GM23338 (cell line): Measurements from ENCODE around the gene UBE2I. TPM values are rescaled to one million over a fixed set of nuclear protein-coding genes. Genes with fewer than 3 reads are reported as not detected.

ENCODE experiments used
- ATAC-seq: fragments of 200-7000 bp; cut with Tn5 transposase; 3 replicates; pipeline ENCODE4 v1.9.1; 2020
- DNase-seq: peaks from one replicate; pipeline ENCODE4 v3.0.0-alpha.2; 2015; ENCODE audit warnings: low spot score
- H2AFZ ChIP-seq: fragments of 200-600 bp; sonication (generic); 2 replicates; pipeline ENCODE4 v1.8.0; 2016; ENCODE audit warnings: antibody characterized with exemption, mild to moderate bottlenecking, moderate library complexity
- H3F3A ChIP-seq: fragments of 200-600 bp; sonication (generic); replicated peaks from 2 replicates; pipeline ENCODE4 v1.8.0; 2017; ENCODE audit warnings: antibody characterized with exemption, mixed run types, low read depth
- H3K27ac ChIP-seq: fragments of 200-600 bp; sonication (generic); 2 replicates; pipeline ENCODE4 v1.6.1; 2016; ENCODE audit warnings: low read depth
- H3K27me3 ChIP-seq: fragments of 200-600 bp; sonication (generic); 2 replicates; pipeline ENCODE4 v1.8.0; 2016; ENCODE audit warnings: mild to moderate bottlenecking, mixed run types, moderate library complexity; ENCODE audit not compliant: insufficient read depth
- H3K36me3 ChIP-seq: fragments of 200-600 bp; sonication (generic); 2 replicates; pipeline ENCODE4 v1.8.0; 2016; ENCODE audit warnings: mild to moderate bottlenecking; ENCODE audit not compliant: insufficient read depth
- H3K4me1 ChIP-seq: fragments of 200-600 bp; sonication (generic); 2 replicates; pipeline ENCODE4 v1.8.0; 2016; ENCODE audit warnings: mild to moderate bottlenecking, moderate library complexity; ENCODE audit not compliant: insufficient read depth
- H3K4me2 ChIP-seq: fragments of 200-600 bp; sonication (generic); 2 replicates; pipeline ENCODE4 v1.7.1; 2017; ENCODE audit warnings: mixed run types
- H3K4me3 ChIP-seq: fragments of 200-600 bp; sonication (generic); 2 replicates; pipeline ENCODE4 v1.6.1; 2016; ENCODE audit warnings: mixed run types
- H3K79me2 ChIP-seq: fragments of 200-600 bp; sonication (generic); replicated peaks from 2 replicates; pipeline ENCODE4 v1.8.0; 2017; ENCODE audit warnings: mild to moderate bottlenecking; ENCODE audit not compliant: insufficient read depth
- H3K9me2 ChIP-seq: fragments of 200-600 bp; sonication (generic); 2 replicates; pipeline ENCODE4 v1.8.0; 2017; ENCODE audit not compliant: insufficient read depth
- H4K20me1 ChIP-seq: fragments of 200-600 bp; sonication (generic); replicated peaks from 2 replicates; pipeline ENCODE4 v1.8.0; 2017; ENCODE audit warnings: mild to moderate bottlenecking; ENCODE audit not compliant: insufficient read depth
- H3K27ac Mint-ChIP-seq: 2 replicates; pipeline ENCODE4 v1.8.0; 2020; ENCODE audit warnings: inconsistent platforms, mild to moderate bottlenecking, moderate library complexity, mixed read lengths
- H3K27me3 Mint-ChIP-seq: 3 replicates; pipeline ENCODE4 v1.8.0; 2022; ENCODE audit warnings: low read depth, mild to moderate bottlenecking, moderate library complexity, mixed read lengths, inconsistent platforms; ENCODE audit not compliant: insufficient read depth, poor library complexity
- H3K36me3 Mint-ChIP-seq: 3 replicates; pipeline ENCODE4 v1.8.0; 2021; ENCODE audit warnings: low read depth, mild to moderate bottlenecking, inconsistent platforms, moderate library complexity, mixed read lengths
- H3K4me1 Mint-ChIP-seq: 3 replicates; pipeline ENCODE4 v1.8.0; 2020; ENCODE audit warnings: mild to moderate bottlenecking, inconsistent platforms, mixed read lengths
- H3K4me3 Mint-ChIP-seq: 3 replicates; pipeline ENCODE4 v1.8.0; 2021; ENCODE audit warnings: moderate library complexity, mild to moderate bottlenecking, inconsistent platforms, mixed read lengths
- H3K9me3 Mint-ChIP-seq: 3 replicates; pipeline ENCODE4 v1.8.0; 2020; ENCODE audit warnings: moderate library complexity, mild to moderate bottlenecking, inconsistent platforms, mixed read lengths
- CREB1 ChIP-seq: fragments of 250-450 bp; sonication (Bioruptor Pico); IDR thresholded peaks from 2 replicates; pipeline ENCODE4 v1.5.0; 2020; ENCODE audit warnings: low read depth, mild to moderate bottlenecking, moderate library complexity
- CTCF ChIP-seq, 2 experiments: fragments of 200-600 bp in 1 of 2; sonication (generic) in 1 of 2; conservative IDR thresholded peaks; 2 replicates each; pipeline versions ENCODE4 v1.5.1 to v1.6.1; 2016 to 2017; ENCODE audit warnings: antibody characterized with exemption in 2 of 2, low read depth in 2 of 2, mild to moderate bottlenecking in 2 of 2, moderate library complexity in 1 of 2
- ETS1 ChIP-seq: IDR thresholded peaks from 2 replicates; pipeline ENCODE4 v1.6.1; 2016; ENCODE audit warnings: antibody characterized with exemption
- EZH2 ChIP-seq: fragments of 200-600 bp; sonication (generic); IDR thresholded peaks from one replicate; pipeline ENCODE4 v1.8.0; 2017; ENCODE audit warnings: antibody characterized with exemption, mild to moderate bottlenecking, low read depth; ENCODE audit not compliant: unreplicated experiment
- EZH2phosphoT487 ChIP-seq: fragments of 200-600 bp; sonication (generic); IDR thresholded peaks from one replicate; pipeline ENCODE4 v1.8.1; 2018; ENCODE audit warnings: antibody characterized with exemption; ENCODE audit not compliant: unreplicated experiment
- JUNB ChIP-seq: IDR thresholded peaks from one replicate; pipeline ENCODE4 v1.6.1; 2016; ENCODE audit warnings: antibody characterized with exemption; ENCODE audit not compliant: unreplicated experiment
- NANOG ChIP-seq: IDR thresholded peaks from 2 replicates; pipeline ENCODE4 v1.6.1; 2016; ENCODE audit warnings: antibody characterized with exemption, borderline replicate concordance
- POLR2AphosphoS5 ChIP-seq: IDR thresholded peaks from 2 replicates; pipeline ENCODE4 v1.6.1; 2016; ENCODE audit warnings: antibody characterized with exemption, low read depth
- REST ChIP-seq: IDR thresholded peaks from one replicate; pipeline ENCODE4 v1.6.1; 2018; ENCODE audit warnings: antibody characterized with exemption; ENCODE audit not compliant: unreplicated experiment
- STAT1 ChIP-seq: IDR thresholded peaks from one replicate; pipeline ENCODE4 v1.6.1; 2016; ENCODE audit warnings: antibody characterized with exemption; ENCODE audit not compliant: unreplicated experiment
- ZNF114 ChIP-seq: fragments of 250-450 bp; sonication (Bioruptor Pico); IDR thresholded peaks from 2 replicates; pipeline ENCODE4 v1.5.0; 2020; ENCODE audit warnings: mild to moderate bottlenecking, moderate library complexity
- polyA plus RNA-seq: library from polyadenylated mRNA; unstranded; fragments of >200 nt; fragmentation: Nextera tagmentation; extraction: Ambion mirVana; gene quantifications from 2 replicates; pipeline ENCODE4 v1.2.1, GENCODE V29; 2016
- total RNA-seq: library from RNA; depleted of rRNA; stranded (reverse); fragments of >200 nt; shearing (Covaris generic); gene quantifications from 2 replicates; pipeline ENCODE4 v1.2.3, GENCODE V29; 2014

Gene UBE2I
- total and polyA plus RNA-seq, 2 experiments from 2014 or later = 116 to 220 TPM

- Histone ChIP-seq H3F3A (no peaks in the 10 kb centered on the region), H3K79me2 (no peaks in the 10 kb centered on the region), H4K20me1 (no peaks in the 10 kb centered on the region; the same call in 1 of the 2 replicates), H3K4me1 (no peaks in the 10 kb centered on the region; the same call in 1 of the 2 replicates), H3K9me2 (no peaks in the 10 kb centered on the region), H2AFZ (no peak overlapping the region), H3K27ac (no peak overlapping the region), H3K4me3 (peak overlapping the region; percentile 51), H3K36me3 (no peaks in the 10 kb centered on the region), H3K4me2 (peak overlapping the region; percentile 88), H3K27me3 (no peaks in the 10 kb centered on the region)
- TF ChIP-seq STAT1 = no peak
- 0 out of 2 replicates have a peak, but pooled peaks have one; percentile 33 for TF ChIP-seq POLR2AphosphoS5
- Mint-ChIP-seq H3K4me1 (peaks cover 6% of the 10 kb centered on the region; the same call in 2 of the 3 replicates), H3K4me3 (peak overlapping the region; percentile 75), H3K9me3 (no peaks in the 10 kb centered on the region), H3K27ac (no peak overlapping the region), H3K27me3 (peaks cover 20% of the 10 kb centered on the region), H3K36me3 (no peaks in the 10 kb centered on the region)
- DNase-seq (no peak), ATAC-seq (peak; percentile 2)
Observed at GRCh38 chr16:1343428-1344242, 34.2 kb downstream of the UBE2I start.

GRCh38 chr16:1344499-1344898, 35.1 kb downstream of the UBE2I start:
- H3K27me3 Mint-ChIP-seq = peaks cover 20% of the 10 kb centered on the region
- no peak overlapping the region for H3K27ac ChIP-seq
- H3K36me3 Mint-ChIP-seq = no peaks in the 10 kb centered on the region
- no peaks in the 10 kb centered on the region for H3K79me2 ChIP-seq
- no peaks in the 10 kb centered on the region; the same call in 1 of the 2 replicates for H3K4me1 ChIP-seq
- H3F3A ChIP-seq = no peaks in the 10 kb centered on the region
- H3K9me2 ChIP-seq = no peaks in the 10 kb centered on the region
- H3K9me3 Mint-ChIP-seq = no peaks in the 10 kb centered on the region; the same call in 2 of the 3 replicates
- no peaks in the 10 kb centered on the region for H3K27me3 ChIP-seq
- no peaks in the 10 kb centered on the region; the same call in 1 of the 2 replicates for H3K36me3 ChIP-seq
- no peak for DNase-seq
- ATAC-seq = no peak
- H3K4me2 ChIP-seq = no peak overlapping the region
- H2AFZ ChIP-seq = no peak overlapping the region
- H4K20me1 ChIP-seq = peaks cover 2% of the 10 kb centered on the region; the same call in 1 of the 2 replicates
- no peak overlapping the region for H3K4me3 ChIP-seq
- peaks cover 6% of the 10 kb centered on the region; the same call in 2 of the 3 replicates for H3K4me1 Mint-ChIP-seq
- H3K4me3 Mint-ChIP-seq = peak overlapping the region; percentile 24; the same call in 1 of the 3 replicates
- no peak overlapping the region for H3K27ac Mint-ChIP-seq
- TF ChIP-seq CREB1 (CRISPR knock-in tag) (no peak), JUNB (no peak), EZH2 (no peak), ZNF114 (CRISPR knock-in tag) (no peak), CTCF (conservative IDR thresholded peaks at IDR 0.05; ENCODE audit: low read depth in 2 of 2) (no peak), STAT1 (no peak), REST (no peak), EZH2phosphoT487 (no peak), NANOG (no peak), POLR2AphosphoS5 (no peak), ETS1 (no peak)
